HS-27A (cell line): Measurements from ENCODE around the gene NAALADL2.
"Not testable (repeated sequence)": the region's sequence is repeated elsewhere in the genome, so short reads cannot be mapped to it uniquely, and the experiment has no call there.

Experiments used
- DNase-seq: peaks from one replicate; pipeline ENCODE4 v3.0.0-alpha.2; 2012; ENCODE audit warnings: low read depth, missing footprints

NAALADL2 gene

GRCh38 chr3:175267561-175267960 lies 408.4 kb downstream of the NAALADL2 start:
- no peak for DNase-seq

- DNase-seq: no peak
Measured at GRCh38 chr3:175269394-175269793, 410.3 kb downstream of the NAALADL2 start.

GRCh38 chr3:175270198-175270837 lies 411.2 kb downstream of the NAALADL2 start:
- no peak for DNase-seq

- no peak for DNase-seq
Measured at GRCh38 chr3:175270866-175271265, 411.7 kb downstream of the NAALADL2 start.

- DNase-seq: not testable (repeated sequence)
Measured at GRCh38 chr3:175271465-175271864, 412.3 kb downstream of the NAALADL2 start.

GRCh38 chr3:175272392-175272791 lies 413.3 kb downstream of the NAALADL2 start:
- no peak for DNase-seq

GRCh38 chr3:175273573-175273972 lies 414.4 kb downstream of the NAALADL2 start:
- no peak for DNase-seq

GRCh38 chr3:175274056-175274455 lies 414.9 kb downstream of the NAALADL2 start:
- DNase-seq: no peak

- no peak for DNase-seq
Measured at GRCh38 chr3:175274474-175275218, 415.5 kb downstream of the NAALADL2 start.

GRCh38 chr3:175278680-175279079 lies 419.5 kb downstream of the NAALADL2 start:
- no peak for DNase-seq

GRCh38 chr3:175279457-175279856 lies 420.3 kb downstream of the NAALADL2 start:
- DNase-seq: no peak

GRCh38 chr3:175279911-175280310 lies 420.8 kb downstream of the NAALADL2 start:
- no peak for DNase-seq

GRCh38 chr3:175287361-175287963 lies 428.3 kb downstream of the NAALADL2 start:
- DNase-seq: no peak

GRCh38 chr3:175288621-175289020 lies 429.5 kb downstream of the NAALADL2 start:
- no peak for DNase-seq

GRCh38 chr3:175294793-175295192 lies 435.7 kb downstream of the NAALADL2 start:
- DNase-seq: no peak

GRCh38 chr3:175295248-175296130 lies 436.4 kb downstream of the NAALADL2 start:
- DNase-seq: no peak

GRCh38 chr3:175297216-175297615 lies 438.1 kb downstream of the NAALADL2 start:
- no peak for DNase-seq

- DNase-seq: no peak
Measured at GRCh38 chr3:175301741-175302140, 442.6 kb downstream of the NAALADL2 start.

- no peak for DNase-seq
Measured at GRCh38 chr3:175304404-175304803, 445.3 kb downstream of the NAALADL2 start.

- DNase-seq: no peak
Measured at GRCh38 chr3:175307642-175308041, 448.5 kb downstream of the NAALADL2 start.

- no peak for DNase-seq
Measured at GRCh38 chr3:175308097-175308496, 449.0 kb downstream of the NAALADL2 start.

- no peak for DNase-seq
Measured at GRCh38 chr3:175310046-175310445, 450.9 kb downstream of the NAALADL2 start.
